Liver (tissue), 3 donors: ENCODE measurements around the gene DGCR2.

Source experiments
- HNF4A ChIP-seq, 2 donors: conservative IDR thresholded peaks; 2 replicates each; pipeline ENCODE4 v1.6.1; 2016; ENCODE audit warnings: antibody characterized with exemption in 2 of 2, mild to moderate bottlenecking in 2 of 2
- HNF4G ChIP-seq: IDR thresholded peaks from 2 replicates; pipeline ENCODE4 v1.6.1; 2016; ENCODE audit warnings: antibody characterized with exemption
- RAD21 ChIP-seq, 2 donors: IDR thresholded peaks; 2 replicates each; pipeline ENCODE4 v1.6.1; 2016; ENCODE audit warnings: antibody characterized with exemption in 2 of 2, mild to moderate bottlenecking in 2 of 2
- TAF1 ChIP-seq: conservative IDR thresholded peaks from 2 replicates; pipeline ENCODE4 v1.6.1; 2016; ENCODE audit warnings: antibody characterized with exemption, mild to moderate bottlenecking
- YY1 ChIP-seq: IDR thresholded peaks from 2 replicates; pipeline ENCODE4 v1.6.1; 2016; ENCODE audit warnings: antibody characterized with exemption, mild to moderate bottlenecking
- TF ChIP-seq, protein P1 (sequence below): fragments of 150-350 bp; IDR thresholded peaks from 2 replicates; pipeline ENCODE4 v1.5.1; 2017; ENCODE audit warnings: improper control_type of control experiment, low read depth, low read length; ENCODE audit not compliant: missing input control
- TF ChIP-seq, protein P2 (sequence below): IDR thresholded peaks from 2 replicates; pipeline ENCODE4 v1.6.1; 2016; ENCODE audit warnings: antibody characterized with exemption, mild to moderate bottlenecking
- donor health status: healthy.
- donor health status: healthy.

DNA sequence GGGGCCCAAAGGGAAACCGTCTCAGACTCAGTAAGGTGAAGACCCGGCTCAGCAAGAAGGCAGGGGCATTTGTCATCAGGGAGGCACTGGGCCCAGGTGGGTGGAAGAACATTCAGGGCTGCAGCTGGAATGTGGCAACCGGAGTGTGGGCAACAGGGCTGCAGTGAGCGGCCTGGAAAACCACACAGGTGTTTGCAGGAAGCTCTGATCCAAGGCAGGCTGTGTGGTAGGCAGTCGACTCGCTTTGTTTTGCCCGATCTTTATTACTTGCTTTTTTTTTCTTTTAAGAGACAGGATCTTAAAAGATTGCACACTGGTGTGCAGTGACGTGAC, 82.8 kb downstream of the DGCR2 start:
- TF ChIP-seq, protein P1, sequence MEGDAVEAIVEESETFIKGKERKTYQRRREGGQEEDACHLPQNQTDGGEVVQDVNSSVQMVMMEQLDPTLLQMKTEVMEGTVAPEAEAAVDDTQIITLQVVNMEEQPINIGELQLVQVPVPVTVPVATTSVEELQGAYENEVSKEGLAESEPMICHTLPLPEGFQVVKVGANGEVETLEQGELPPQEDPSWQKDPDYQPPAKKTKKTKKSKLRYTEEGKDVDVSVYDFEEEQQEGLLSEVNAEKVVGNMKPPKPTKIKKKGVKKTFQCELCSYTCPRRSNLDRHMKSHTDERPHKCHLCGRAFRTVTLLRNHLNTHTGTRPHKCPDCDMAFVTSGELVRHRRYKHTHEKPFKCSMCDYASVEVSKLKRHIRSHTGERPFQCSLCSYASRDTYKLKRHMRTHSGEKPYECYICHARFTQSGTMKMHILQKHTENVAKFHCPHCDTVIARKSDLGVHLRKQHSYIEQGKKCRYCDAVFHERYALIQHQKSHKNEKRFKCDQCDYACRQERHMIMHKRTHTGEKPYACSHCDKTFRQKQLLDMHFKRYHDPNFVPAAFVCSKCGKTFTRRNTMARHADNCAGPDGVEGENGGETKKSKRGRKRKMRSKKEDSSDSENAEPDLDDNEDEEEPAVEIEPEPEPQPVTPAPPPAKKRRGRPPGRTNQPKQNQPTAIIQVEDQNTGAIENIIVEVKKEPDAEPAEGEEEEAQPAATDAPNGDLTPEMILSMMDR, result no peak
- TF ChIP-seq, protein P2, sequence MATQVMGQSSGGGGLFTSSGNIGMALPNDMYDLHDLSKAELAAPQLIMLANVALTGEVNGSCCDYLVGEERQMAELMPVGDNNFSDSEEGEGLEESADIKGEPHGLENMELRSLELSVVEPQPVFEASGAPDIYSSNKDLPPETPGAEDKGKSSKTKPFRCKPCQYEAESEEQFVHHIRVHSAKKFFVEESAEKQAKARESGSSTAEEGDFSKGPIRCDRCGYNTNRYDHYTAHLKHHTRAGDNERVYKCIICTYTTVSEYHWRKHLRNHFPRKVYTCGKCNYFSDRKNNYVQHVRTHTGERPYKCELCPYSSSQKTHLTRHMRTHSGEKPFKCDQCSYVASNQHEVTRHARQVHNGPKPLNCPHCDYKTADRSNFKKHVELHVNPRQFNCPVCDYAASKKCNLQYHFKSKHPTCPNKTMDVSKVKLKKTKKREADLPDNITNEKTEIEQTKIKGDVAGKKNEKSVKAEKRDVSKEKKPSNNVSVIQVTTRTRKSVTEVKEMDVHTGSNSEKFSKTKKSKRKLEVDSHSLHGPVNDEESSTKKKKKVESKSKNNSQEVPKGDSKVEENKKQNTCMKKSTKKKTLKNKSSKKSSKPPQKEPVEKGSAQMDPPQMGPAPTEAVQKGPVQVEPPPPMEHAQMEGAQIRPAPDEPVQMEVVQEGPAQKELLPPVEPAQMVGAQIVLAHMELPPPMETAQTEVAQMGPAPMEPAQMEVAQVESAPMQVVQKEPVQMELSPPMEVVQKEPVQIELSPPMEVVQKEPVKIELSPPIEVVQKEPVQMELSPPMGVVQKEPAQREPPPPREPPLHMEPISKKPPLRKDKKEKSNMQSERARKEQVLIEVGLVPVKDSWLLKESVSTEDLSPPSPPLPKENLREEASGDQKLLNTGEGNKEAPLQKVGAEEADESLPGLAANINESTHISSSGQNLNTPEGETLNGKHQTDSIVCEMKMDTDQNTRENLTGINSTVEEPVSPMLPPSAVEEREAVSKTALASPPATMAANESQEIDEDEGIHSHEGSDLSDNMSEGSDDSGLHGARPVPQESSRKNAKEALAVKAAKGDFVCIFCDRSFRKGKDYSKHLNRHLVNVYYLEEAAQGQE, result no peak
- no peak for TF ChIP-seq HNF4G
- TF ChIP-seq HNF4A (conservative IDR thresholded peaks at IDR 0.05), result no peak
- TF ChIP-seq TAF1, result no peak
- TF ChIP-seq RAD21 (IDR thresholded peaks at IDR 0.05), result no peak
- no peak for TF ChIP-seq YY1
